ENCODE measurements around the gene PSMD4.
A peak's percentile ranks its signal among the peaks of the same experiment; 100 is the strongest.
"Not testable (repeated sequence)": the region's sequence is repeated elsewhere in the genome, so short reads cannot be mapped to it uniquely, and the experiment has no call there.

Gene PSMD4

DNA sequence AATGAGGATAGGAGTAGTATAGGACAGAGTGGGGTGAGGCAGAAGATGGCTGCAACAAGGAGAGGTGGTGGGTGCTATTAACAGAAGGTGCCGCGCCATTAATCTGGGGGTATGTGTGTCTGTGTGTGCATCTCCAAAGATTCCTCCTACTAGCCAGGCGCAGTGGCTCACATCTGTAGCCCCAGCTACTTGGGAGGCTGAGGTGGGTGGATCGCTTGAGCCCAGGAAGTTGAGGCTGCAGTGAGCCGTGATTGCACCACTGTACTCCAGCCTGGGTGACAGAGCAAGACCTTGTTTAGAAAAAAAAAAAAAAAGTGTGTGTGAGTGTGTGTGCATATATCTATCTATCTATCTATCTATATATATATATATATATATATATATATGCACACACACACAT, 20.8 kb downstream of the PSMD4 start:
- not testable (repeated sequence) for DNase-seq

DNA sequence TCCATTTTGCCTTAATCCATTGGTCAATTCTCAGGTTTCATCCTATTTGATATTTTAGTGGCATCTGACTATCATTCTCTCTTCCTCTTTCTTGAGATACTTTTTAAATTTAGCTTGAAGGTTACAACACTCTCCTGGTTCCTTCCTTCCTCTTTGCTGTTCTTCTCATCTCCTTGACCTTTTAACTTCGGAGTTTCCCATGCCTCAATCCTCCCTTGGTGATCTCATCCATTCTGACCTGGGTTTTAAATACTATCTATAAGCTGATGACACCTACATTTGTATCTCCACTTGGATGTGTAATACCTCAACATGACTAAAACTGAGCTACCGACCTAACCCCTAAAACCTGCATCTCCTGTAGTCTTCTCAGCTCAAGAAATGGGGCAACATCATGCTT, 22.7 kb downstream of the PSMD4 start:
- no peak for DNase-seq

DNA sequence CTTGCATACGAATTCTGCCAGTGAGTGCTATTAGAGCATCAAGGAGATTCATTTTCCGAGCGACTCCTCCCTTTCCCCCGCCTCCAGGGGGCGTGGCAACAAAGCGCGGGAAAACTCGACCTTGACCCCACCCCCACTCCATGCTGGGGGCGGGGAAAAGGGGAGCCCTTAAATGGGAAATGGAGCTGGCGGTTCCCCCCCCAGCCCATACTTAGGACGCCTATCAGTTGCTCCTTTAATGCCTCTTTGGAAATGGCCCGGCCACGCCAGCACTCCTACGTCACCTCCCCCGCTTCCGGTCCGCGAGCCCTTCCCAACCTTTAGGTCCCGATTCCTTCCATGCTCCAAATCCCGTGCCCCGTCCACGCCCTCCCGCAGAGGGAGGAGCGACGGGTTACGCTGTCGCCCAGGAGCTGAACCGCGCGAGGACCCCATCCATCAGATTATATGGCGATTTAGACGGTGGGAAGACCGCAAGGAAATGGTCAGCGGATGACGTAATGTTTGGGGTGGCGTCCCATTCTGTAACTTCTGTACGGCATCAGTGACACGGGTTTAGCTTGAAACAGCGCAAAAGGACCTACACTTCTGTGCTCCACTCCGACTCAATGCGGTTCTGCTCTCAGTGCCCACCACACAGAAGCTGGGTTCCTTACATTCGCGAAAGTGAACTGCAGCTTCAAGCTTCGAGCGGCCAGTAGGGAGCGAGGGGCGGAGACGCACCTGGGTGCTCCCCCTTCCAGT, 26.9 kb downstream of the PSMD4 start:
- peak; percentile 97 to 98 for DNase-seq

DNA sequence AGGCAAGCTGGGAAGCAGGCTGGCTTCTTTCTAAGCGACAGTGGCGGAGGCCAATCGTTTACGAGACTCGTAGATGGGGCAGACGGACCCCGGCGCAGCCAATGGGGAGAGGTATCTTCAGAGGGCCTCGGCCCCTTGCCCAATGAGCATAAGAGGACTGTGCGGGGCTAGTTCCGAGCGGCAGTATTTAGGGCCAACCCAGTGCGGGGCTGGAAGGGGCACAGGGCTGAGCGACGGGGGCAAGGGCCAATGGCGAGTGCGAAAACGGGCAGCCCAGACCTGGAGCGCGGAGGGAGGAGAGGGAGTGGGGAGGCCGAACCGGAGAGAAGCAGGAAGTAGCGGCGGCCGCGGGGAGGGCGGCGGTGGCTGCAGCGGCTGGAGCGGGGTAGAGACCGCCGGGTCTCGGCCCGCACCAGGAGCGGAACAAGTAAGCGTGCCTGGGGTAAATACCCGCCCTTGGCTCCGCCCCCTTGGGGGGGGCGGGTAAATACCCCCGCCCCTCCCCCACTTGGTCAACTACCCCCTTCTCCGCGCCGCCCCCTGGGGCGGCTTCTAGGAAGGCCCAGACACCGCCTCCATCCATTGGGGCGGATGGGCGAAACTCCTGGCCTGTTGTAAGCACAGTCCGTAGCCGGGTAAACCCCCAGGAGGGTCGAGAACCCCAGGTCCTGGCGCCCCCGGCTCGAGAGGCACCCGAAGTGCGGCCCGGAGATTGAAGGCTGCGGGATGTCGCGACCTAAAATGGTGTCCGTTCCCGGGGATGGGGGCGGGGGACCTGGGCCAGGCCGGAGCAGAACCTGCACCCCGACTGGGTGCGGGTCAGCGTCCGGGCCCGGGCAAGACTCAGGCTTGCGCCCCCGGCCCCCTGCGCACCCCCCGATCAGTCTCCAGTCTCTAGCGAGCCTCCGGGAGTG, 27.7 kb downstream of the PSMD4 start, which contains the start of gene ZNF687:
Gene ZNF687 (plus strand): TSS at position 331 of the 914 bp plus-strand sequence. CDS start 3,993 bp downstream, outside the sequence.
- DNase-seq: peak; percentile 98 to 100

DNA sequence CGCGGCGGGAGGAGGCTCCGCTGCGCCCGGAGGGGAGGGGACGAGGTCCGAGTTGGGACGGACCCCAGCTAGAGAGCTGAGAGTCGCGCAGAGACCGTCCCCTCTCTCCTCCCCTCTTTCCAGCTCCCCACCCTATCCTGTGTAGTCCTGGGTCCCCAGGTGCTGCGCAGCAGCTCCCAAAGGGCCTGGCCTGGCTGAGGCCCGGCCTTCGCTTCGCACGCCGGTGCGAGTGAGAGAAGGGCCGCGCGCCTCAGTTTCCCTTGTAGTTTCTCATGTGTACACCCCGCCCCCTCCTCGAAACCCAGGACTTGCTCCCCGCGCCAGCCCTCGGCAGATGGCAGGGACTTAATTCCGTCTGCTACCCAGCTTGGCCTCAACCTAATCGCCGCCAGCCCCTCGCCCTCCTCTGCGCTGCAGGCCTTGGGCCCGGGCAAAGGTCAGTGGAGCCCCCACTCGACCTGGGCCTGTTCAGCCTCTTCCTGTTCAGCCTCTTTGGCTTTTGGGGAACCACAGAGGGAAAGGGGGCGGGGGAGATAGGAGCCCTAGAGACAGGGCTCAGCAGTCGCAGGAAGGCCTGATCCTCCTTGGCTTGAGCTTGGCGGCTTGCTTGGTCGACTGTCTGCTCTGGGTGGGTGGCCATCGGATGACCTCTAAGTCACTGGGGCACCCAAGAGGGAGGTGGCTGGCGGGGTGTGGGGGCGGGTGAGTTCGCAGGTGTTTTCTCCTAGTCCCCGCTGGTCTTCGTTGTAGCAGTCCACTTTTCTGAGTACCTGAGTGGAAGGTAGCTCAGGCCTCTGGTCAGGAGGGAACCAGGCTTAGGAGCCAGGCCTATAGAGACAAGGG, 28.6 kb downstream of the PSMD4 start:
- DNase-seq: peak; percentile 18 to 63

DNA sequence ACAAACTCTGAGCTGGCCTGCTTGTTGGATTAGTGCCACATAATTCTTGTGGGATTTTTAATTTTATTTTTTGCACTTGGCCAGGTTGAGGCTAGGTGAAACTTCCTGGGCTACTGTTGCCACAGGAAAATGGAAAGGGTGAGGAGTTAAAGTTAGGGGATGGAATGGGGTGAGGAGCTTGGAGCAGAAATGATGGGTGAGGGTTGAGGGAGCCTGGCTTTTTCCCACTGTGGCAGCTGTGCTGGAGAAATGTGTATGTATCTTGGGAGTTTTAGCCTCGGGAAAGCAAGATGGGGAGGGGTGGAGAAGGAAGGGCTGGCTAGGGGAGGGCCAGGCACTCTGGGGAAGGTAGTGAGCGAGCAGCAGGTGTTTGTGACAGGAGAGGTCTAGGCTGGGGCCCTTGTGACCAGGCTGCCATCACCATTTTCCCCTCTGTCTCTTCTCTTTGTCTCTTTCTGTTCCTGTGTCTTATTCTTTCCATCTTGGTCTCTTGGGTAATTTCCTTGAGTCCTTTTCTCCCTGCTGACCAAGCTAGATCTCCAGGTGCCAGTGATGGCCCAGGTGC, 29.6 kb downstream of the PSMD4 start:
- no peak for DNase-seq

DNA sequence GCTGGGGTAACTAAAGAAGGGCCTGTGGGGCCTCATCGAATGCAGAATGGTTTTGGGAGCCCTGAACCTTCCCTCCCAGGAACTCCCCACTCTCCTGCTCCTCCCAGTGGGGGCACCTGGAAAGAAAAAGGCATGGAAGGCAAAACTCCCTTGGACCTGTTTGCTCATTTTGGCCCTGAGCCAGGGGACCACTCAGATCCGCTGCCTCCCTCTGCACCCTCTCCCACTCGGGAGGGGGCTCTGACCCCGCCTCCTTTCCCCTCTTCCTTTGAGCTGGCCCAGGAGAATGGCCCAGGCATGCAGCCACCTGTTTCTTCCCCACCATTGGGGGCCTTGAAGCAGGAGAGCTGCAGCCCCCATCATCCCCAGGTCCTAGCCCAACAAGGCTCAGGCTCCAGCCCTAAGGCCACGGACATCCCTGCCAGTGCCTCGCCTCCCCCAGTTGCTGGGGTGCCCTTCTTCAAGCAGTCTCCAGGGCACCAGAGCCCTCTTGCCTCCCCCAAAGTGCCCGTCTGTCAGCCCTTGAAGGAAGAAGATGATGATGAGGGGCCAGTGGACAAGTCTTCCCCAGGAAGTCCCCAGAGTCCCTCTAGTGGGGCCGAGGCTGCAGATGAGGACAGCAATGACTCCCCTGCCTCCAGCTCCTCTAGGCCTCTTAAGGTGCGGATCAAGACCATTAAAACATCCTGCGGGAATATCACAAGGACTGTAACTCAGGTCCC, 32.2 kb downstream of the PSMD4 start:
- no peak for DNase-seq

DNA sequence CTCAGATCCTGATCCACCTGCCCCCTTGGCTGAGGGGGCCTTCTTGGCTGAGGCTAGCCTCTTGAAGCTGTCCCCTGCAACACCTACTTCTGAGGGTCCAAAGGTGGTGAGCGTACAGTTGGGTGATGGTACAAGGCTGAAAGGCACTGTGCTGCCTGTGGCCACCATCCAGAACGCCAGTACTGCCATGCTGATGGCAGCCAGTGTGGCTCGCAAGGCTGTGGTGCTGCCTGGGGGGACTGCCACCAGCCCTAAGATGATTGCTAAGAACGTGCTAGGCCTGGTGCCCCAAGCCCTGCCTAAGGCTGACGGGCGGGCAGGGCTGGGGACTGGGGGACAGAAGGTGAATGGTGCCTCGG, 32.8 kb downstream of the PSMD4 start:
- no peak for DNase-seq

DNA sequence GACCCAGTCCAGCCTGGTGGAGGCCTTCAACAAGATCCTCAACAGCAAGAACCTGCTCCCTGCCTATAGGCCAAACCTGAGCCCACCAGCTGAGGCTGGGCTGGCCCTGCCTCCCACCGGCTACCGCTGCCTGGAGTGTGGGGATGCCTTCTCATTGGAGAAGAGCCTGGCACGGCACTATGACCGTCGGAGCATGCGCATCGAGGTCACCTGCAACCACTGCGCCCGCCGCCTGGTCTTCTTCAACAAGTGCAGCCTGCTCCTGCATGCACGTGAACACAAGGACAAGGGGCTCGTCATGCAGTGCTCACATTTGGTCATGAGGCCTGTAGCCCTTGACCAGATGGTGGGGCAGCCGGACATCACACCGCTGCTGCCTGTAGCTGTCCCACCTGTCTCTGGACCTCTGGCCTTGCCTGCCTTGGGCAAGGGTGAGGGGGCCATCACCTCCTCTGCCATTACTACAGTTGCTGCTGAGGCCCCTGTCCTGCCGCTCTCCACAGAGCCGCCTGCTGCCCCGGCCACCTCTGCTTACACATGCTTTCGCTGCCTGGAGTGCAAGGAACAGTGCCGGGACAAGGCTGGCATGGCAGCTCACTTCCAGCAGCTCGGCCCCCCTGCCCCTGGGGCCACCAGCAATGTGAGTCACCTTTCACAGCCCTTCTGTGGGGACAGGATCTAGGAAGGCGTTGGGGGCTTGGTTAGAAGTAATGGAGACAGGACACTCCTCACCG, 33.4 kb downstream of the PSMD4 start:
- no peak for DNase-seq

DNA sequence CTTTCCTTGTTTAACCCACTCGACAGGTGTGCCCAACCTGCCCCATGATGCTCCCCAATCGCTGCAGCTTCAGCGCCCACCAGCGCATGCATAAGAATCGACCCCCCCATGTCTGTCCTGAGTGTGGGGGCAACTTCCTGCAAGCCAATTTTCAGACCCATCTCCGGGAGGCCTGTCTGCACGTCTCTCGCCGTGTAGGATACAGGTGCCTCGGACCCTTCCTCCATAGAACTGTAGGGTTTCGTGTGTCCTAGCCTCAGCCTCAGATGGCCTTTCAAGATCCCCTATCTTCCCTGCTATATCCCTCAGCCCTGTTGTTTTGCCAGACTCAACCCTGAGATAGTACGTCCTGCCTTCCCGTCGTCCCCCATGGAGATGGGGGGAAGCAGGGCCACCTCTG, 34.0 kb downstream of the PSMD4 start:
- DNase-seq: no peak

DNA sequence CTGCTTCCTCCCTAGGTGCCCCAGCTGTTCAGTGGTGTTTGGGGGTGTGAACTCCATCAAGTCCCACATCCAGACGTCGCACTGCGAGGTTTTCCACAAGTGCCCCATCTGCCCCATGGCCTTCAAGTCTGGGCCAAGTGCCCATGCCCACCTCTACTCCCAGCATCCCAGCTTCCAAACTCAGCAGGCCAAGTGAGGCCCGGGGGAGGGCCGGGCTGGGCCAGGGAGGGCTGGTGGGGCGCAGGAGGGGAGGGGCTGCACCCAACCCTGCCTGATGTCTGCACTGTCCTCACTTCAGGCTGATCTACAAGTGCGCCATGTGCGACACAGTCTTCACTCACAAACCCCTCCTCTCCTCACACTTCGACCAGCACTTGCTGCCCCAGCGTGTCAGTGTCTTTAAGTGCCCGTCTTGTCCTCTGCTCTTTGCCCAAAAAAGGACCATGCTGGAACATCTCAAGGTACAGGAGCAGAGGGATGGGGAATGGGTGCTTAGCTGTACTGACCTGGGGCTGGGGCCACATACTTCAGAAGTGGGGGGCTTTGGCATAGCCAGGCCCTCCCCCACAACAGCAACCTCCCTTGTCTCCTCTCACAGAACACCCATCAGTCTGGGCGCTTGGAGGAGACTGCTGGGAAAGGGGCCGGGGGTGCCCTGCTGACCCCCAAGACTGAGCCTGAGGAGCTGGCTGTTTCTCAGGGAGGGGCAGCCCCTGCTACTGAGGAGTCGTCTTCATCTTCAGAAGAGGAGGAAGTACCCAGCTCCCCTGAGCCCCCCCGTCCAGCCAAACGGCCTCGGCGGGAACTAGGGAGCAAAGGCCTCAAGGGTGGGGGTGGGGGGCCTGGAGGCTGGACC, 34.8 kb downstream of the PSMD4 start:
- DNase-seq: no peak

DNA sequence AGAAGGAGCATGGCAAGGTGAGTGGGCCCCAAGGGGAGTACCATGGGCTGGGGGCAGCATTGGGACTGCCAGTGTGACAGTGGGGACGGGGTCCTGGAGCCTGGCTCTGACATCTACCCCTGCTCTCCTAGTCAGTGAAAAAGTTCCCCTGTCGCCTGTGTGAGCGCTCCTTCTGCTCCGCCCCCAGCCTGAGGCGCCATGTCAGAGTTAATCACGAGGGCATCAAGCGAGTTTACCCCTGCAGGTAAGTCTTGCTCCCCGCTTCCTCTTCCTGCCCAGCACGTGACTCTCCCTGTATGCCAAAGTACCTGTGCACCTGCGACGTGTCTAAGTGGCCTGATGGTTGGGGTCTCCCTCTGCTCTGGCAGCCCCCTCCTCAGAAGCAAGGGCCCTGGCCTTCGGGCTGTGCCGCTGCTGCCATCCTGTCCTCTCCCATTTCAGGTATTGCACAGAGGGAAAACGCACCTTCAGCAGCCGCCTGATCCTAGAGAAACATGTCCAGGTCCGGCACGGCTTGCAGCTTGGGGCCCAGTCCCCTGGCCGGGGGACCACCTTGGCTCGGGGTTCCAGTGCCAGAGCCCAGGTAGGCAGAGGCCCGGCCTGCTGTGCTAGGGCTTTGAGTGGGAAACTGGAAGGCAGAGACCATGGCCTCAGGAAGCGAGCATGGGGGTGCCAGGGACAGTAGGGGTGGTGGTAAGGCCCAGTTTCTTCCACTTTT, 35.6 kb downstream of the PSMD4 start:
- DNase-seq: no peak

DNA sequence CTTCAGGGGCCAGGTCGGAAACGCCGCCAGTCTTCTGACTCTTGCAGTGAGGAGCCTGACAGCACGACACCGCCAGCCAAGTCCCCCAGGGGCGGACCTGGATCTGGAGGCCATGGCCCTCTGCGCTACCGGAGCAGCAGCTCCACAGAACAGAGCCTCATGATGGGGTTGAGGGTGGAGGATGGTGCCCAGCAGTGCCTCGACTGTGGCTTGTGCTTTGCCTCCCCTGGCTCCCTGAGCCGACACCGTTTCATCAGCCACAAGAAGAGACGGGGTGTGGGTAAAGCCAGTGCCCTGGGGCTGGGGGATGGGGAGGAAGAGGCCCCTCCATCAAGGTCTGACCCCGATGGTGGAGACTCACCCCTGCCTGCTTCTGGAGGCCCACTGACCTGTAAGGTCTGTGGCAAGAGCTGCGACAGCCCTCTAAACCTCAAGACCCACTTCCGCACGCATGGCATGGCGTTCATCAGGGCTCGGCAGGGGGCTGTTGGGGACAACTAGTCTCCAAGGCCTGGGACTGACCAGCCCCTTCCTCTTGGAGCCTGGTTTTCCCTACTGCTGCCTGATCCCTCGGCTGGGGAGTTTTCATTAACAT, 36.3 kb downstream of the PSMD4 start:
- no peak for DNase-seq

DNA sequence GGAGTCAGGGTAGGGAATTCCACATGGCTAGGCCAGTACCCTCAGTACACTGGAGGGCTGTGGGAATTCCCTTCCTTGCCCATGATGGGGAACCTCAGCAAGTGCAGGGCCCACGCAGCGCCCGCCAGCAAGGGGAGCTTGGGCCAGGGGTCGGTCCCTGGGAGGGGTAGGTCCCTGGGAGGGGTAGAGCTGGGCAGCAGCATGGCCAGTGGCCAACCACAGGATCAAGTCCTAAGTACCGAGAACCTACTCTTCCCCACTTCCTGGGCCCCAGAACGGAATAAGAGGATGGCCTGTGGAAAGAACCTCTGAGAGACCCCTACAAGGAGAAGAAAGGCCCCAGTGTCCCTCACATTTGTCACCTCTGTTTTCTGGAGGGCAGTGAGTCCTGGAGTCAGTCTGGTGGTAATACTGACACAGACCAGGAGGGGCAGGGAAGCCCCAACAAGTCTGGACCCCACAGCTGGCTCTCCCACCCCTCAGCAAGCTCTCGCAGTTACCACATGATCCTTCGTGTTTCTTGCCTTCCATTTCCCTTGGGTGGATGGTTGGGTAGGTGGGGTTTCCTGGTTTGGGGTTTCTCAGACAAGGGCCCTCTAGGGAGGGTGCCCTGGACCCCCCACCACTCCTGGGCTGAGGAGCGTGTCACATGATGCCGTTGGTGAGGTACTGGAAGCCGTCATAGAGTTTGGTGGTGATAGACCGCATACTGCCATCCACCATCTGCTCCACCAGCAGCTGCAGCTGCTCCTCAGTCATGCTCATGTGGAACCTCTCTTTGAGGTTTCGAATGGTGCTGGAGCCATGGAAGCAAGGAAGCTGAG, 37.9 kb downstream of the PSMD4 start:
- DNase-seq: no peak

DNA sequence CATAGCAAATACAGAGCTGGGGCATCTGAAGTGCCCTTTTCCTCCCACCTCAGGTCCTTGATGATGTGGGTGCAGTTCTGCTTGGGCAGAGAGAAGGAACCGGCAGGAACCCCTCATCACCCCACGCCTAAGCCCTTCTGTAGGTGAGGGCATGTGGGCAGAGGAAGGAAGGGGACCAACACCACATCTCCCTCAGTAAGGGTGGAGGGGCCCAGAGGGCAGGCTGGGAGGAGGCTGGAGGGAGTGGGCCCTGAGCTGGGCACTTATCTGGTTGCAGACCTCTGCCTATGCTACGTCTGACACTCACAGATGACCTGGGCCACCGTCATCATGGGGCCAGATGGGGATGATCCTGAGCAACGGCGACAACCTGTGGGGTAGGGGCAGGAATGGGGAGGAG, 38.6 kb downstream of the PSMD4 start:
- DNase-seq: no peak

DNA sequence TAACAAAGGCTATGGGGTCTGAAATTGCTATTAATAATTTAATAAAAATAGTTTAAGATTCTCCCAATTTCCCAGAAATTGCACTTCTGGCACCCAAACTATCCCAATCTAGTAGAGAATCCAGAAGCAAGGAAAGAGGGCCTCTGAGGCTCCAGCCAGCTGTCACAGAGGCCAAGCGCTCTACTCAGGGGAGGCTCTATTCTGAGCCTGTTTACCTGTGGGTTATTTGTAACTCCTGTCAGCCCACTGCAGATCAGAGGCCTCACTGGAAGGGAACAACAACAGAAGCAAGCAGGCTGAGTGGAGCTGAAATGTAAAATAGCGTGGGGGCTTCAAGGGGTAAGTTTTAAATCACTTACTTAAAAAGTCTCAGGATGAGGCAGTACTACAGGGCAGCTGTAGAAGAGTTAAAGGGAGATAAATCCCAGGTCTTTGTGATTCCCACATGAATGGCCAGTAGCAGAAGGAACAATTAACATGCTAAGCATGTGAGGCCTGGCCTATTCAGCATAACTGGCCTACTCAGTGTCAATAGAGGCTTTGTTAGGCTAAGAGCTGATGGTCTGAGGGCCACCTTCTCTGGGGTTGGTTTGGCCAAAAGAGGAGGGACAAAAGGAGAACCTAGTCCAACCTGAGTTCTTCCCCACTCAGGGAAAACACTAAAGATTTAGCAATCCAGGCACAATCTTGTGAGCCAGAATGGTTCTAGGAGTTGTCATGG, 40.4 kb downstream of the PSMD4 start:
- no peak for DNase-seq

DNA sequence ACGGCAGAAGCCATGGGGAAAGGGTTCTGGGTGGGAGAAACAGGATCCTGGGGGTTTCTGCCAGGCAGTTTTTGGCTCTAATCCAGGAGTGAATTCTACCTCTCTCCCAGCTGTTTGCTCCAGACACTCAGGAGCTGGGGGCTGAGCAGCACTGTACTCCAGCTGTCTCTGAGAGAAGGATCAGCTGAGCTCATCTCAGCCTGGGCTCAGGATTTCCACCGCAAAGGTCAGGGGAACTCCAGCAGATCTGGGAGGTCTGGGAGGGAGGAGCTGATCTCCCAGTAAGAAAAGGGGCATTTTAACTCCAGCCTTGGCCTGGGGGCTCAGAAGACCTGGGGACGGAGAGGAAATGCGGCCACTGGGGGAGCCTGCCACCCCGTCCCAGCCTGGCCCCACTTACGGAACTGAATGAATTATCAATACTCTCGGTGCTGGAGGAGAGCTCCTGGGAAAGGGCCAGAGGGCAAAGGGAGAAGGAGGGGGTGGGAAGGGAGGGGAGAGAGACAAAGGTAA, 55.3 kb downstream of the PSMD4 start:
- DNase-seq: peak in 1 of 2 experiments; percentile 25
